ENCODE data around the gene CYCS.

DNA sequence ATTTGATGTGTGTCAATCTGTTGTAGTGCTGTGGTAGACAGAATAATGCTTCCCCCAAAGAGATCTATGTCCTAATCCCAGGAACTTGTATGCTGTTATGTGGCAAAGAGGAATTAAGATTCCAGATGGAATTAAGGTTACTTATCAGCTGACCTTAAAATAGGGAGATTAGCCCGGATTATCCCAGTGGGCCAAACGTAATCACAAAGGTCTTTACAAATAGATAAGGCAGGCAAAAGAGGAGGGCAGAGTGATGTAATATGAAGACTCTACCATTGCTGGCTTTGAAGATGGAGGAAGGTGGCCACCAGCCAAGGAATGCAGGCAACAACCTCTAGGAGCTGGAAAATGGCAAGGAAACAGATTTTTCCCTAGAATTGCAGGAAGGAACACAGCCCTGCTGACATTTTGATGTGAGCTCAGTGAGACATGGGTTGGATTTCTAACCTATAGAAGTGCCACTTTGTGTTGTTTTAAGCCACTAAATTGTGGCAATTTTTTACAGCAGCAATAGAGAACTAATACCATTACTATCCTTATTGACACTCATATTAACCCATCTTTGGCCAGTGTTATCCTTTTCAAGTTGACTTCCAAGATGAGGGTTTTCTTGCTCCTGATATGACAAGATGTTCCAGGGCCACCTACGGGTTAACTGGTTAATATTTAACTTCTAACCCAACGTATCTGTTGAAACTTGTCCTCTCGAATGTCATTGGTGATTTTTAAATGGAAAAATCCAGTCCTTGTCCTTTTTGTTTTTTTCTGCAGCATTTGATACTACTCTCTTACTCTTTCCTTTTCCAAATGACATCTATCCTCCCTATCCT lies 29.3 kb downstream of the CYCS start:
- TF ChIP-seq, protein P1, sequence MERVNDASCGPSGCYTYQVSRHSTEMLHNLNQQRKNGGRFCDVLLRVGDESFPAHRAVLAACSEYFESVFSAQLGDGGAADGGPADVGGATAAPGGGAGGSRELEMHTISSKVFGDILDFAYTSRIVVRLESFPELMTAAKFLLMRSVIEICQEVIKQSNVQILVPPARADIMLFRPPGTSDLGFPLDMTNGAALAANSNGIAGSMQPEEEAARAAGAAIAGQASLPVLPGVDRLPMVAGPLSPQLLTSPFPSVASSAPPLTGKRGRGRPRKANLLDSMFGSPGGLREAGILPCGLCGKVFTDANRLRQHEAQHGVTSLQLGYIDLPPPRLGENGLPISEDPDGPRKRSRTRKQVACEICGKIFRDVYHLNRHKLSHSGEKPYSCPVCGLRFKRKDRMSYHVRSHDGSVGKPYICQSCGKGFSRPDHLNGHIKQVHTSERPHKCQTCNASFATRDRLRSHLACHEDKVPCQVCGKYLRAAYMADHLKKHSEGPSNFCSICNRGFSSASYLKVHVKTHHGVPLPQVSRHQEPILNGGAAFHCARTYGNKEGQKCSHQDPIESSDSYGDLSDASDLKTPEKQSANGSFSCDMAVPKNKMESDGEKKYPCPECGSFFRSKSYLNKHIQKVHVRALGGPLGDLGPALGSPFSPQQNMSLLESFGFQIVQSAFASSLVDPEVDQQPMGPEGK (CRISPR knock-in tag; IDR thresholded peaks at IDR 0.05; ENCODE audit: borderline replicate concordance), result no peak
- TF ChIP-seq ZFP3 (CRISPR knock-in tag; IDR thresholded peaks at IDR 0.05) (no peak), ISL1 (CRISPR knock-in tag; IDR thresholded peaks at IDR 0.05) (no peak), ARNTL (CRISPR knock-in tag; IDR thresholded peaks at IDR 0.05; ENCODE audit: borderline replicate concordance, low read depth) (no peak)
- TF ChIP-seq, protein P2, sequence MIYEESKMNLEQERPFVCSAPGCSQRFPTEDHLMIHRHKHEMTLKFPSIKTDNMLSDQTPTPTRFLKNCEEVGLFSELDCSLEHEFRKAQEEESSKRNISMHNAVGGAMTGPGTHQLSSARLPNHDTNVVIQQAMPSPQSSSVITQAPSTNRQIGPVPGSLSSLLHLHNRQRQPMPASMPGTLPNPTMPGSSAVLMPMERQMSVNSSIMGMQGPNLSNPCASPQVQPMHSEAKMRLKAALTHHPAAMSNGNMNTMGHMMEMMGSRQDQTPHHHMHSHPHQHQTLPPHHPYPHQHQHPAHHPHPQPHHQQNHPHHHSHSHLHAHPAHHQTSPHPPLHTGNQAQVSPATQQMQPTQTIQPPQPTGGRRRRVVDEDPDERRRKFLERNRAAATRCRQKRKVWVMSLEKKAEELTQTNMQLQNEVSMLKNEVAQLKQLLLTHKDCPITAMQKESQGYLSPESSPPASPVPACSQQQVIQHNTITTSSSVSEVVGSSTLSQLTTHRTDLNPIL (CRISPR knock-in tag; IDR thresholded peaks at IDR 0.05; ENCODE audit: low read depth), result no peak
